GM10266 (cell line): Measurements from ENCODE around the gene BID.

Experiments
- DNase-seq: peaks from one replicate; pipeline ENCODE4 v3.0.0; 2012; ENCODE audit errors: extremely low spot score
- CTCF ChIP-seq: IDR thresholded peaks from 2 replicates; pipeline ENCODE4 v1.5.1; 2012; ENCODE audit warnings: mild to moderate bottlenecking, low read depth; ENCODE audit not compliant: control insufficient read depth, insufficient read depth; ENCODE audit errors: missing control alignments

BID gene

DNA sequence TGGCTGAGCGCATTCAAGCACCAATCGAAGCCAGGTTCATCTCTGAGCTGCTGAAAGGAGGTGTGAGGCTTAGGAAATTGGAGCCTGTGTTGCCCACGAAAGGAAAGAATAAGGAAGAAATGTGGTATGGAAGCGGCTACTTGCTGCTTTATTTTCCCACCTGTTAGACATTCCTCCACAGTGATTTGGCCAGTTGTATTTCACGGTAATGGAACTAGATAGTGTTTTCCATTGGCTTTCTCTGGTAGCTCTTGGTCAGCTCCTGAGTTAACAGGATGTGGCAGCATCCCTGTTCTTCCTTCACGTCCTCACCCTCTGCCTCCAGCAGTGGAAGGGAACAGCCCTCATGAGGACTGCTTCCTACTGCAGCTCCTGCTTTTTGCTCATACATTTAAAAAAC lies 44.7 kb downstream of the BID start:
- no peak for DNase-seq
- TF ChIP-seq CTCF, result no peak

- no peak for TF ChIP-seq CTCF
- DNase-seq, result no peak
These were observed 45.5 kb downstream of the BID start for GRCh38 chr22:17728786-17729185.

DNA sequence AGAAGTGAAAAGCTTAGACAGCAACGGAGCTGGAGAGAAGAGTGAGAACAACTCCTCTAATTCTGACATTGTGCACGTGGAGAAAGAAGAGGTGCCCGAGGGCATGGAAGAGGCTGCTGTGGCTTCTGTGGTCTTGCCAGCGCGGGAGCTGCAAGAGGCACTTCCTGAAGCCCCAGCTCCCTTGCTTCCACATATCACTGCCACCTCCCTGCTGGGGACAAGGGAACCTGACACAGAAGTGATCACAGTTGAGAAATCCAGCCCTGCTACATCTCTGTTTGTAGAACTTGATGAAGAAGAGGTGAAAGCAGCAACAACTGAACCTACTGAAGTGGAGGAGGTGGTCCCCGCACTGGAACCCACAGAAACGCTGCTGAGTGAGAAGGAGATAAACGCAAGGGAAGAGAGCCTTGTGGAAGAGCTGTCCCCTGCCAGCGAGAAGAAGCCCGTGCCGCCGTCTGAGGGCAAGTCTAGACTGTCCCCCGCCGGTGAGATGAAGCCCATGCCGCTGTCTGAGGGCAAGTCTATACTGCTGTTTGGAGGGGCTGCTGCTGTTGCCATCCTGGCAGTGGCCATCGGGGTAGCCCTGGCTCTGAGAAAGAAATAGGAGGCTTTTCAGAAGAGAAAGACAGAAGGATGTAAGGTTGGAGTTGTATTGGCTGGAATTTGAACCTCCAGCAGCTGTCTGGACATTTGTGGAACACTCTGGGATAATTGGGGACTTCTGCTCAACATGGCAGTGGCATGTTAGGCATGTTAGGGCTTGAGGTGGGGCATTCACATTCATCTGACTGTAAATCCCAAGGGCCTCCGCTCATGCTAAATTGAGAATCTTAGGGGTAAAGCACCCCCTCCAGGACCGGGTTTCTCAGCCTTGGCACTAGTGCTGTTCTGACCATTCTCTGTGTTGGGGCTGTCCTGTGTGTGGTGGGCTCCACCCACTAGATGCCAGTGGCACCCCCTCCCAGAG lies 47.1 kb downstream of the BID start:
- no peak for DNase-seq
- TF ChIP-seq CTCF, result no peak

GRCh38 chr22:17726006-17726927 lies 48.0 kb downstream of the BID start:
- no peak for TF ChIP-seq CTCF
- DNase-seq, result no peak

GRCh38 chr22:17725500-17725796 lies 48.8 kb downstream of the BID start:
- no peak for TF ChIP-seq CTCF
- no peak for DNase-seq

DNA sequence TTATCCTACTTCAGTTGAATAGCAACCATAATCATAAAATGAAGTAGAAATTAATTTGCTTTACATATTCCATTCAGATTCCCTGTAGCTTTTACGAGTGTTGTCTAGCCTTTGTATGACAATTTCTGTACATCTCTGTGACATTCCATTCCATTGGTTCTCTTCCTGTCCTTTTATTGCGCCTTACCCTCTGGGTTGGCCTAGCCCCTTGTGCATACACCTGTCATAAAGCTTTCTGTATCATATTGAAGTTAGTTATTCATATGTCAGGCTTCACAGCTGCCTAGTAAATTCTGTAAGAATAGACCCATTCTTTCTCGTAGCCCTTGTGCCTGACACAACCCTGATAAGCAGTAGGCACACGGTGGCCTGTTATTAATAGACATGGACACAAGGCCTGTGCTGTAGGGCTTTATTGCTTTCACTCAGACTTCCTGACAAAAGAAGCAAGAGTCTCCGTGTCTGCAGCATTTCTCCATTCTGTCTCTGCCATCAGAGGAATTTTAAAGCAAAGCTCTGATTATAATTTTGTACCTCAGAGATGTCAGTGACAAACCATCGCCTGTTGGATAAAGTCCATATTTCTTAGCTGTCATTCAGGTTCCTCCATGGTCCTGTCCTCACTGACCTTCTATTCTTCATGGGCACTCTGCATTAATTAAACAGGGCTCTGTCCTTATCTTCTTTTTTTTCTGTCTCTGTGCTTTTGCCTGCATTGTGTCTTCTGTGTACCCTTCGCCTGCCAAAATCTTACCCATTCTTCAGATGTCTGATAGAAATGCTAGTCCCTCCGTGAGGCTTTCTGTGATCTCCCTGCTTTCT lies 49.4 kb downstream of the BID start:
- TF ChIP-seq CTCF, result no peak
- no peak for DNase-seq
